ENCODE results near the gene TMEM165. TPM values are rescaled to one million over a fixed set of nuclear protein-coding genes. Genes with fewer than 3 reads are reported as not detected.

TMEM165 gene
- total RNA-seq, 1 experiment from 2014 or later, result 134 TPM

DNA sequence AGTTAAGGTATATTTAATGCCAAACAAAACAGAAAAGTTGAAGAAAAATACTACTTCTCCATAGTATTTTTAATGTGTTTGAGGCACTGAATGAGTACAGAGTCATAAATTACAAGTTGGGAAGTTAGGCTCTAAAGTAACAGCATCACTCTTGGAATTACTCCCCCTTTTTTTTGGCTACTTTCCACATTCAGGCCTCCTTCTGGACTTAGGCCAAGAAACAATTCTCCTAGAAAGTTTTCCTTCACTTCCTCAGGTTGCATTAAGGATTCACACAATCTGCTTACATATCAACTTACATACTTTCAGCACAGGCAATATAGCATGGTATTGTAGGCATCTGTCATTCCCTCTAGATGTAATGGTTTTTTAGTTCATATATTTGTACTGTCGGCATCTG, 52.1 kb downstream of the TMEM165 start:
- DNase-seq (ENCODE audit: low read depth), result peak; percentile 32

DNA sequence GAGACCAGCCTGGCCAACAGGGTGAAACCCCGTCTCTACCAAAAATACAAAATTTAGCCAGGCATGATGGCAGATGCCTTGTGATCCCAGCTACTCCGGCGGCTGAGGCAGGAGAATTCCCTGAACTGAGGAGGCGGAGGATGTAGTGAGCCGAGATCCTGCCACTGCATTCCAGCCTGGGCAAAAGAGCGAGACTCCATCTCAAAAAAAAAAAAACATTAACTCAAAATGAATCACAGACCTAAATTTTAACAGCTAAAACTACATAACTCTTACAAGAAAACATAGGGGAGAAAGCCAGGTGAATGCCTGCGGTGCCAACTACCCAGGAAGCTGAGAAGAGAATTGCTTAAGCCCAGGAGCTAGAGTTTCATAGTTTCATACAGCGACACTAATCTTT, 54.8 kb downstream of the TMEM165 start:
- no peak for DNase-seq (ENCODE audit: low read depth)

DNA sequence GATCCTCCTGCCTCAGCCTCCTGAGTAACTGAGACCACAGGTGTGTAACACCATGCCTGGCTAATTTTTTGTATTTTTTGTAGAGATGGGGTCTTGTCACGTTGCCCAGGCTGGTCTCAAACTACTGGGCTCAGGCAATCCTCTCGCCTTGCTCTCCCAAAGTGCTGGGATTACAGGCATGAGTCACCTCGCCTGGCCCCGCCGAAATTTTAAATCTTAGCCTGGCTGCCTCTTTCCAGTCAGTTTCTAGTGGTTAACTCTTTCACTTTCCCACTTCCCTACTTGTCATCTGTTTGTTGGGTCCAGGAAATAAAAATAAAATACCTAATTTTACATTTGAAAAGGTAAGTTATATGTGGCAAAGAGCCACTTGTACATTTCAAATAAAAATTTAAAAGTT, 62.4 kb downstream of the TMEM165 start:
- DNase-seq (ENCODE audit: low read depth), result peak; percentile 44

DNA sequence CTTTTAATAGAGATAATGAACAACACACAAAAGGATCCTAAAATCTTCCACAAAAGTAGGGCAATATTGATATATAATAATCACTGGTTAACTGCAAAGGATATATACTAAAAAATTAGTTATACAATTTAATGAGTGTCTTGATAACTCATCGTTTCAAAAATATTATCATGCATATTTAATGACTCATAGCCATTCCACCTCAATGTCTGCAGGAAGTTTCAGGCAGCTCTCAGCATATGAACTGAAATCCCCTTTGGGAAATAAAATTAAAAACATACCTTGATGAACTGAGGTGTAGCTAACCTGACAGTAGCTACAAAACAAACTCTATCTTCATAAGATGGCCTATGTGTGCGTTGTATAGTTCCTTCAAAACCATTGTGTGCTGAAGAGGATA, 62.9 kb downstream of the TMEM165 start:
- DNase-seq (ENCODE audit: low read depth), result no peak

DNA sequence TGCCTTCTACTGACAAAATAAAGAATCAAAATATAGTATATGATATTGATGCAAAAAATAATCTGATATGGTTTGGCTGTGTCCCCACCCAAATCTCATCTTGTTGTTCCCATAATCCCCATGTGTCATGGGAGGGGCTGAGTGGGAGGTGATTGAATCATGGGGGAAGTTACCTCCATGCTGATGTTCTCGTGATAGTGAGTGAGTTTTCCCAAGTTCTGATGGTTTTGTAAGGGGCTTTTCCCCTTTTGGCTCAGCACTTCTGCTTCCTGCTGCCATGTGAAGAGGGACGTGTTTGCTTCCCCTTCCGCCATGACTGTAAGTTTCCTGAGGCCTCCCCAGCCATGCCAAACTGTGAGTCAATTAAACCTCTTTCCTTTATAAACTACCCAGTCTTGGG, 70.2 kb downstream of the TMEM165 start:
- no peak for DNase-seq (ENCODE audit: low read depth)

DNA sequence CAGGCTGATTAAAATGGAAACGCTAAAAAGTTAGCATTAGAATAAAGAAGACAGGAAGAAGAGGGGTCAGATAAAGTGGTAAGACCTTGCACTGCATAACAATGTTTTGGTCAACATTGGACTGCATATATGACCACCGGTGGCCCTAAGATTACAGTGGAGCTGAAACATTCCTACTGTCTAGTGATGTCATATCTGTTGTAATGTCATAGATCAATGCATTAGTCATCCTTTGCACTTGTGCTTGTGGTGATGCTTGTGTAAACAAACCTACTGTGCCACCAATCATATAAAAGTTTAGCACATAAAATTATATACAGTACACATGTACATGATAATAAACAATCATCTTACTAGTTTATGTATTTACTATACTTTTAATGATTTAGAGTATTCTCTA, 73.0 kb downstream of the TMEM165 start:
- DNase-seq (ENCODE audit: low read depth), result peak; percentile 66

DNA sequence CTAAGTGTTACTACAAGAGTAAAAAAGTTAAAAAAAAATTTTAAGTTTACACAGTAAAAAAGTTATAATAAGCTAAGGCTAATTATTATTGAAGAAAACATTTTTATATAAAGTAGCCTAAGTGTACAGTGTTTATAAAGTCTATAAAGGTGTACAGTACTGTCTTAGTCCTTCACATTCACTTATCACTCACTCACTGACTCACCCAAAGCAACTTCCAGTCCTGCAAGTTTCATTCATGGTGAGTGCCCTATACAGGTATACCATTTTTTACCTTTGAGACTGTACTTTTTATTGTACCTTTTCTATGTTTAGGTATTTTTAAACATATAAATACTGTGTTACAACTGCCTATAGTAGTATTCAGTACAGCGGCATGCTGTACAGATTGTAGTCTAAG, 74.2 kb downstream of the TMEM165 start:
- no peak for DNase-seq (ENCODE audit: low read depth)

Small RNAs within 50 kb of the gene (small RNA-seq; reads per million reads assigned to genes)
- not detected for gene RF00019

Other genes with a start within 250 kb of the TMEM165 start
- 11.8 and 18.3 TPM in 2 replicates for gene SRD5A3, start 49.7 kb upstream of the TMEM165 start, total RNA-seq (2014; rRNA removed; shearing (Covaris generic))
- 13.9 and 15.8 TPM in 2 replicates for gene CLOCK, start 151.0 kb downstream of the TMEM165 start, total RNA-seq (2014; rRNA removed; shearing (Covaris generic))
- not detected in 2 replicates for gene PDCL2, start 196.3 kb downstream of the TMEM165 start, total RNA-seq (2014; rRNA removed; shearing (Covaris generic))
- 4.2 TPM in 2 replicates for gene NMU, start 240.3 kb downstream of the TMEM165 start, total RNA-seq (2014; rRNA removed; shearing (Covaris generic))